ENCODE data around the gene INSC.

Gene INSC

DNA sequence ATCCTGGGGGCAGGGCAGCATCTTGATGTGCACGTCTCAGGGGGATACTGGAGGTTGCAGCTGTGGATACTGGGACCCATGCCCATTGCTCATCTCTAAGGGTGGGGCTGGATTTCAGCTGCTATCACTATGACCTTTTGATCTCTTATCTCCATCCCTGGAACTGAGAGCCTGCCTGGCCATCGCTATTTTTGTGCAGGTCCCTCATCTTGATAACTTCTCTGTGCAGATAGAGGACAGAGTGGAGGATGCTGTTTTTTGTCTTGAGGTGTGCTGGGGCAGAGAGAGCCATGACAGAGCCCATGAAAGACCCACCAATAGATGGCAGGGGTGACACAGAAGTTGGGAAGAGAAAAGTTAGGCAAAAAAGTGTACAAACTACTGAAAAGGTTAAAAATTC lies 5.1 kb upstream of the INSC start:
- DNase-seq (ENCODE audit: low read depth in 2 of 2) = no peak

DNA sequence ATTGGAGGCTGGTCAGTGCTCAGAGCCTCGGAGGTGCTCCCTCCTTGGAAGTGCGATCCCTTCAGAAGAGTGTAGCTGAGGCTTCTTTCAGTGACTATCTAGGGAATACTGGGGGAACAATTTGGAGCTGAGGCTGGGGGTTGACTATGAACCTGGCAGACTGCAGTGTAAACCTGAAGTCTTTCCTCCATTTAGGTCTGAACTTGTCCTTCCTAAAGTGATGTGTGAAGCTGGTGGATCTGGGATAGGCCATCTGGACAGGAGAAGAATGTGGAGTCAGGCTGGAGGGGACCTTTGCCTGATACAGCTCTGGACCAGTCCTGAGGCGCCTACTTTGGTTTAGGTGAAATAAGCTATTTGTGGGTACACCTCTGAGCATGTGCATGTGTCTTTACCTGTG lies 3.5 kb upstream of the INSC start:
- no peak for DNase-seq (ENCODE audit: low read depth in 2 of 2)

GRCh38 chr11:15112131-15112541 lies 2.6 kb upstream of the INSC start:
- no peak for DNase-seq (ENCODE audit: low read depth in 2 of 2)

- DNase-seq (ENCODE audit: low read depth in 2 of 2) = no peak
Observed at GRCh38 chr11:15113381-15113780, 1.3 kb upstream of the INSC start.

- DNase-seq (ENCODE audit: low read depth in 2 of 2) = no peak
Observed at GRCh38 chr11:15115686-15116085, 963 bp downstream of the INSC start.

- DNase-seq (ENCODE audit: low read depth in 2 of 2) = no peak
Observed at GRCh38 chr11:15117751-15118150, 3.0 kb downstream of the INSC start.

- DNase-seq (ENCODE audit: low read depth in 2 of 2) = no peak
Observed at GRCh38 chr11:15118431-15118830, 3.7 kb downstream of the INSC start.

DNA sequence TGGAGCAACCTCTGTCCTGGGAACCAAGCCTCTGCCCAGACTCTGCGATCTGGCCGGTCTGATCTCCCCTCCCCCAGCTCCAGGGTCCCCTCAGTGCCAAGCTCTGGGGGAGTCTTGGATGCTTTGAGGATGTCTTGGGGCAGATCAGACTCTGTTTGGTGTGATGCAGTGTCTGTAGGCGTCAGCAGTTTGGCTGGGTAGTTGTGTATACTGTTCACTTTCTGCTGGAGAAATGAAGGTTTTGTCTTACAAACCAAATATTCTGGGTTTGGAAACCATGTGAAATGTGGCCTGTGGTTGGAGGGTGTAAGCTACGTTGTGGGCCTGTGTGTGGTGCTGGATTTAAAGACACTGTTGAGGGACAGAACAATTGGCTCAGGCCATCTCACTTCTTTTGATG lies 4.6 kb downstream of the INSC start:
- no peak for DNase-seq (ENCODE audit: low read depth in 2 of 2)

GRCh38 chr11:15119826-15120225 lies 5.1 kb downstream of the INSC start:
- no peak for DNase-seq (ENCODE audit: low read depth in 2 of 2)

- DNase-seq (ENCODE audit: low read depth in 2 of 2) = no peak
Observed at GRCh38 chr11:15123849-15124248, 9.1 kb downstream of the INSC start.

- DNase-seq (ENCODE audit: low read depth in 2 of 2) = no peak
Observed at GRCh38 chr11:15124528-15124927, 9.8 kb downstream of the INSC start.

DNA sequence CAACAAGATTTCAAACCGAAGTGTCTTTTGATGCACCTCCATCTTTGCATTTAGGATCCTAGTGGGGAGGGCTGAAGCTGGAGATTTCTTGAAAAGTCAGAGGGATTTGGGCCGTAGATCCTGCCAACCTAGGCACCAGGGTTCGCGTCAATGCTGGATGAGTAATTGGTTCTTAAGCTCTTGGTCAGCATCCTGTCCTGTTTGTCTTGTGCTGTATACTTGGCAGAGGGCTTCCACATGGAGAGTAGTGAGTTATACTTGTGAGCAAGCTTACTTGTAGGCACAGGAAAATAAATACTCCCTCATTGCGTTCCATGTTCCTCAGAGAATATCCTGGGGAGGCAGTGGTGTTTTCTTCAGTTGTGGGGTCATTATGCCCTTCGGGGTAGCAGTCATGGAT lies 12.6 kb downstream of the INSC start:
- DNase-seq (ENCODE audit: low read depth in 2 of 2) = no peak

DNA sequence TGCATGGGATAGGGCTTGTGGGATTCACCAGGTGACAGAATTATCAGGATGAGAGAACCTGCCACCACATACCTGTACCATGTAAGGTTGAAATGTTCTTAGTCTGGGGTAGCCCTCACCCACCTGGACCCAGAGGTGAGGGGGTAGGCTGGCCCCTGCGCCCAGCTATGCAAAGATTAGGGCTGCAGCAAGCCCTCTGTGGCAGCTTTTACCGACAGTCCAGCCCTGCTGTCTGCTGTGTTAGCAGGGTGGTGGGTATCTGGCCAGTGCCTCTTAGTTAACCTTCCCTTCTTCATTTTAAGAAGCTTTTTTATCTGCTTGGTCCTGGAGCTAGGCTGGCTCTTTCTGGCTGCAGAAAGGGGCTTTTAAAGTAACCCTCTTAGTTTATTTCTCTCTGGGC lies 13.9 kb downstream of the INSC start:
- no peak for DNase-seq (ENCODE audit: low read depth in 2 of 2)

DNA sequence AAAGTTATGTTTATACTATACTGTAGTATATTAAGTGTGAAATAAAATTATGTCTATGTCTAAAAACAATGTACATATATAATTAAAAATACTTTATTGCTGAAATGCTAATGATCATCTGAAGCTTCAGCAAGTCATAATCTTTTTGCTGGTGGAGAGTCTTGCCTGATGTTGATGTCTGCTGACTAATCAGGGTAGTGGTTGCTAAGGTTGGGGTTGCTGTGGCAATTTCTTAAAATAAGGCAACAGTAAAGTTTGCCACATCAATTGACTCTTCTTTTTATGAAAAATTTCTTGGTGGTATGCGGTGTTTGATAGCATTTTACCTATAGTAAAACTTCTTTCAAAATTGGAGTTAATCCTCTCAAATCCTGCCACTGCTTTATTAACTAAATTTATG lies 21.4 kb downstream of the INSC start:
- no peak for DNase-seq (ENCODE audit: low read depth in 2 of 2)

- DNase-seq (ENCODE audit: low read depth in 2 of 2) = no peak
Observed at GRCh38 chr11:15139096-15139770, 24.5 kb downstream of the INSC start.

DNA sequence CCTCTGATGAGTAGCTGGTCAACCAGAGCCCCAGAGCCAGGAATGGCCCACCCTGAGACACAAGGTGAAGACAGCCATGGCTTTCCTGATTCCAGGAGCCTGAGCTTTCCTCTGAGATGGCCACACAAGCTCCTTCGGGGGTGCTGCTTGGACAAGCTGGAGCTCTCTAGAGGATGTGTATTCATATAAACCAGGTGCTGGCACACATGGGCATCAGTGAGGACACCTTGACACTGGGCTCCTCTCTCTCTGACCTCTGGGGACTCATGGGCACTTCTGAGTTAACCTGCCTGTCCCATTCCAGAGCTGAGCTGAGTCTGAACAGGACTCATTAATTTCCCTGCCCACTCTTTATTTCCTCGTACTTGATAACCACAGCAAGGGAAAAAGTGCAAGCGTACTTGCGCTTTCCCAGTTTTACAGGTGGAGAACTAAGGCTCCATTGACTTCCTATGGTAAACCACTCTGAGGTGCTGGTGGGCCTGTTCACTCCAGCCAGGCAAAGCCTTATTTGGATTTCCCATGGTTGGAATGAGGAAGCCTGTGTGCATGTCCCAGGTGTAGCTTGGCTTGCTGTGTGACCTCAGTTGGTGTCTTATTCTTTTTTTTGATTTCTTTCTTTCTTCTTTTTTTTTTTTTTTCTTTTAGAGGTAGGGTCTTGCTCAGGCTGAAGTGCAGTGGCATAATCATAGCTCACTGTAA lies 25.4 kb downstream of the INSC start:
- no peak for DNase-seq (ENCODE audit: low read depth in 2 of 2)

DNA sequence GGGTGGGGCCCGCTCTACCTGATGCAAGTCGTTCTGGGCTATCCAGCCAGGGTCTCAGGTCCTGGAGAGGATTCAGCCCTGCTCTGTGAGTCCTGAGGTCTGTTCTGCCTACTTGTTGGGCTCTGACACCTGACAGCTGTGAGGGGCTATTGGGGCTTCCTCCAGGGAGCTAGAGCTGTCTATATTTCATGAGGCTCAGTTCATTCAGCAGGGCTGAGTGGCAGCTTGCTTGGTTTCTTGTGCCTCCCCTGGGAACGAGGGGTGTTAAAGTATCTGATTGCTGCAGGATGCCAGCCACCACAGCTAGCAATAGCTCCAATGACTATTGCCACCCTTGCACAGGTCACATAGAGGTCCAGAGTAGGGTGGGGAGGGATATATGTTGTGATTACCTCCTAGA lies 26.7 kb downstream of the INSC start:
- DNase-seq (ENCODE audit: low read depth in 2 of 2) = no peak

GRCh38 chr11:15142838-15143237 lies 28.1 kb downstream of the INSC start:
- no peak for DNase-seq (ENCODE audit: low read depth in 2 of 2)

DNA sequence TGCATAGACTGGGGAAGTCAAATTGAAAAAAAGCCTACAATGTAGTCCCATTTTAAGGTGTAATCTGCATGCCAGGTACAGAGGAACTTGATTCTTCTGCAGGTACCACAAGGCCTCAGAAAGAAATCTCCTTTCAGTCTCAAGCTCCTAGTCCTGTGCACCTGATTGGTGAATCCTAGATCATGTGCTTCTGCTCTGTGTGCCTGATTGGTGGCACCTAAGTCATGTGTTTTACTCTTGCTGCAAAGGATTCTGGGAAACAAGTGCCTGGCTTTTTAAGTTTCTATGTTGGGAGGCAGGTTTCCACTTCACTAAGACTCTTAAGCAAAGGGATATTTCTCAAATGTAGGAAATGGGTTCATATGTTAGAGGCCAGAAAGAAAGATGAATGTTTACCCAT lies 29.1 kb downstream of the INSC start:
- DNase-seq (ENCODE audit: low read depth in 2 of 2) = no peak

GRCh38 chr11:15144347-15144746 lies 29.6 kb downstream of the INSC start:
- DNase-seq (ENCODE audit: low read depth in 2 of 2) = no peak

- DNase-seq (ENCODE audit: low read depth in 2 of 2) = no peak
Observed at GRCh38 chr11:15145151-15145550, 30.4 kb downstream of the INSC start.

DNA sequence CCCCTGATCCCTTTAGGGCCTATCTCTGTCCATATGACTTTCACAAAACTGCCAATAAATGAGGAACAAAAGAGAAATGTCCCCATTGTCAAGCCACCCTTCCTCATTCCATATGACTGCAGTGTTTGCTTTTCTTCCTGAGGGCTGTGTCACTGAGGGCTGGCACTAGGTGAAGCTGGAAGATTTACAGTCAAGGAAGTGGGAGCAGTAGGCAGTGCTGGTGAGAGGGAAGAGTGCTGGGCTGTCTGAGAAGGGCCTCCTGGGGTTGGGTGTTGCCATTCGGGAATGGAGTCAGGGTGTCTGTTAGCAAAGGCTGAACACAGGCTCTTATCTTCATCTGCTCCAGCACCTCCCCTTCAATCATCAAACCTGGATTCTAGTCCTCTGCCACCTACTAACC lies 30.9 kb downstream of the INSC start:
- DNase-seq (ENCODE audit: low read depth in 2 of 2) = no peak

DNA sequence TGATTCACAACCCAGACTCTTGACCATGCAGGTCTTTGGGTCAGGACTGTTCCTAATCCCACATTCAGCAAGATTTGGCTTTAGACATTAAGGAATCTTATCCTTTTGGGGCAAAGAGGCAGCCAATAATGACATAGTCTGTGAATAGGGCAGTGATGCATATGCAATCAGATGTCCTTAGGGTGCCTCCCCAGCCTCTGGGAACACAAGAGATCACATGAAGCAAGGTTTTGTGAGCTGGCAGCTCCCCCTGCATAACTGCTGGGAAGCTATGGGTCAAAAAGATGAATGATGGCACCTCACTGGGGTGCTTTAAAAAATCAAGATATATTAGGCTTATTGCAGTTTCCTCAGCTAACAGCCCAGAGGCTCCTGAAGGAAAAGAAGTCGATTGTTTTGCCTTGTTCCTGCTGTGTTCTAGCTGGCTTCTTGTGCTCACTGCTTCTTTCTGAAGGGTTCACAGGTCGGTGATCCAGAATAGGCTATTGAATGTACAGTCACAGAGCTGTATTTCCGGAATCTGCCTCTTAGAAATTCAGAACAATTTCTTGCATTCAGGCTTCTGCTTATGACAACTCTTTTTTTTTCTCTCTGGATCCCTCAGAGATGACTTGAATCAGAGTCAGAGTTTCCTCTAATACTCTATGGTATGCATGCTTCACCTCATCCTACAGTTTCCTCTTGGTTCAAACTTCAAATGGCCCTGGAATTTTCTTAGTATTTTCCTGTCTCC lies 31.7 kb downstream of the INSC start:
- no peak for DNase-seq (ENCODE audit: low read depth in 2 of 2)
